GM18519 (cell line): ENCODE data around the gene PNLIPRP3.
"Not testable (repeated sequence)": the region's sequence is repeated elsewhere in the genome, so short reads cannot be mapped to it uniquely, and the experiment has no call there.

Experiments used
- ATAC-seq: cut with Tn5 transposase; IDR thresholded peaks from one replicate; pipeline ENCODE4 v1.9.1; 2021; ENCODE audit warnings: mild to moderate bottlenecking, moderate library complexity; ENCODE audit not compliant: unreplicated experiment, low FRiP score

Gene PNLIPRP3

DNA sequence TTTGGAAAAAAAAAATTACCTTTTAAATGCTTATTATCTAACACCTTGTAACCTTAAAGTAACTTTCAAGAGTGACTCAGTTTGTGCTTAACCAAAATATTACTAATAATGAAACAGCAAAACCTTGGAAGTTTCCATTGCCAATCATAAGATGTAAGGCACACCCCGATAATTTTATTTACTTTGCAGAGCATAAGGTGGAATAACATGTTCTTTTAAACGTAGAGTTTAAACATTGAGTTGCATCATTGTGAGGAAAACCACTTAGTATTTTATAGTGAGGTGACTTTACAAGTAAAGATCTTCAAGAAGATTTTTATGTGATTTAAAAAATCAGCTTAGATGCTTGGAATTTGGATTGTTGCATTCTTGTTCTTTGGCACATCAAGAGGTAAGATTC is at the start of gene PNLIPRP3:
Gene PNLIPRP3 (plus strand): TSS at position 177 of the 400 bp plus-strand sequence. CDS start 166 bp downstream, at position 343.
- ATAC-seq: no peak

DNA sequence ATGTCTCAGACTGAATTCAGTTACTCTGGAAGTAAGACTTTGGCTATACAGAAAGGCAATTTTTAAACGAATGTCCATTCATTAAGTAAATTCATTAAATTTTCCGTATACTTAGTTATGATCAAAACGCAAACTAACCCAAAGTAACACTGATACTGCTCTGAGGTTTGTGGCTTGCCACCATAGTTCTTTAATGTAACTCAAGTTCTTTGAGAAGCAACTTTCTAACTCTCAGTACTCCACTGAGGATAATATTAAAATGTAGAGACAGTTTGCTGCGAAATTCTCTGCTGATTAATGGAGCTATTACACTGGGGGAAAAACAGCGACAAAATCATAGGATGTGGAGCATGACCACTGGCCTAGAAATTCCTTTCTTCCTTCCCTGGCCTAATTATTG is 45.4 kb upstream of the PNLIPRP3 start:
- no peak for ATAC-seq

DNA sequence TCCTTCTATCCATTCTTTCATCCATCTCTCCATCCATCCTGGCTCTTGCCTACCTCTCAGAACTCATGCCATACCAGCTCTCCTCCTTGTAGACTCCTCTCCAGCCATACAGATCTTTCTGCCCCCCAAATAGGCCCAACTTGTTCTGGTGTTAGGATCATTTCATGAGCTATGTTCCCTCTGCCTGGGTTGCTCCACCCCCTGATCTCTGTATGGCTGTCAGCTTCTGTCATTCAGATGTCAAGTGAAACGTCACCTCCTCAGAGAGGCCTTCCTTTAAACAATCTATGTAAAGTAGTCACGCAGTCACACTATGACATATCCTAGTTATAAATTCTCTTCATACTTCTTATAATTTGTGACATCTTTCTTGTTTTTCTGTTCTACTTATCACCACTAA is 42.3 kb upstream of the PNLIPRP3 start:
- no peak for ATAC-seq

GRCh38 chr10:116385994-116386809 is 41.4 kb upstream of the PNLIPRP3 start:
- peak; percentile 48 for ATAC-seq

DNA sequence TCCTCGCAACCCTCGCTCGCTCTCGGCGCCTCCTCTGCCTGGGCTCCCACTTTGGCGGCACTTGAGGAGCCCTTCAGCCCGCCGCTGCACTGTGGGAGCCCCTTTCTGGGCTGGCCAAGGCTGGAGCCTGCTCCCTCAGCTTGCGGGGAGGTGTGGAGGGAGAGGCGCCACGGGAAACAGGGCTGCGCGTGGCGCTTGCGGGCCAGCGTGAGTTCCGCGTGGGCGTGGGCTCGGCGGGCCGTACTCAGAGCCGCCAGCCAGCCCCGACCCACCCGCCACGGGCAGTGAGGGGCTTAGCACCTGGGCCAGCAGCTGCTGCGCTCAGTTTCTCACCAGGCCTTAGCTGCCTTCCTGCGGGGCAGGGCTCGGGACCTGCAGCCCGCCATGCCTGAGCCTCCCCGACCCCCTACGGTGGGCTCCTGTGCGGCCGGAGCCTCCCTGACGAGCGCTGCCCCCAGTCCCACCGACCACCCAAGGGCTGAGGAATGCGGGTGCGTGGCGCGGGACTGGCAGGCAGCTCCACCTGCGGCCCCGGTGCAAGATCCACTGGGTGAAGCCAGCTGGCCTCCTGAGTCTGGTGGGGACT is 34.3 kb upstream of the PNLIPRP3 start:
- ATAC-seq: not testable (repeated sequence)

DNA sequence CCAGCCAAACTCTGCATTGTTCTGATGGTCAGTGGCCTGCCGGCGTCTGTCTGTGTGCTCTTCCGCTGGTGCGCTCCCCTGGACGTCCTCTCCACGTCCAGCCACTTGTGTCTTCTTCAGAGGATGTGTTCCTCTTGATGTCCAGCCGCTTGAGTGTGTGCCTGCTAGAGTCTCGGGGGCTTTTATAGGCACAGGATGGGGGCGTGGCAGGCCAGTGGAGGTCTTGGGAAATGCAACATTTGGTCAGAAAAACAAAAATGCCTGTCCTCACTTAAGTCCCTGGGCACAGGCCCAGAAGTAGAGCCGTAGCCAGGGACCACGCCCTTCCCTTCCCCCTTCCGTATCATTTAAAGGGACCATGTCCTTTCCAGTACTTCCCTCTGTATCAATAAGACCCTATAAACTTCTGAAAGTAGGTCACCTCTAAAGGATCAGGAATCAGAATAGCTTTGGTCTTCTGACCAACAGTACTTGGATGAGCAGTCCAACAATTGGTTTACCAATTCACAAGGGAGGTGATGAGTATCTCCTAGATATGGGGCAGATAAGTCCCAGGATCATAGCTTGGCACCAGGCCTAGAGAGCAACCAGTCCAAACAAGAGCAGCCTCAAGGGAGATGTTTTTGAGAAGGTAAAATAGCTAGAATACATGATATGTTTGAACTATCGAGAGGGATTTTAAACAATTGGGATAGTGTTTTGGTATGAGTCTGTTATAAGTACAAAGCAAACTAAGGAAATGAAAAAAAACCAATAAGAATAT is 32.2 kb upstream of the PNLIPRP3 start:
- ATAC-seq: no peak

GRCh38 chr10:116398224-116398623 is 29.4 kb upstream of the PNLIPRP3 start:
- no peak for ATAC-seq

GRCh38 chr10:116402858-116403257 is 24.8 kb upstream of the PNLIPRP3 start:
- no peak for ATAC-seq

GRCh38 chr10:116403740-116404250 is 23.9 kb upstream of the PNLIPRP3 start:
- ATAC-seq: no peak

GRCh38 chr10:116408719-116409118 is 18.9 kb upstream of the PNLIPRP3 start:
- ATAC-seq: peak; percentile 94

GRCh38 chr10:116410351-116410750 is 17.3 kb upstream of the PNLIPRP3 start:
- no peak for ATAC-seq

GRCh38 chr10:116417821-116418220 is 9.8 kb upstream of the PNLIPRP3 start:
- ATAC-seq: no peak

- ATAC-seq: no peak
These were observed 9.3 kb upstream of the PNLIPRP3 start for GRCh38 chr10:116418389-116418788.

DNA sequence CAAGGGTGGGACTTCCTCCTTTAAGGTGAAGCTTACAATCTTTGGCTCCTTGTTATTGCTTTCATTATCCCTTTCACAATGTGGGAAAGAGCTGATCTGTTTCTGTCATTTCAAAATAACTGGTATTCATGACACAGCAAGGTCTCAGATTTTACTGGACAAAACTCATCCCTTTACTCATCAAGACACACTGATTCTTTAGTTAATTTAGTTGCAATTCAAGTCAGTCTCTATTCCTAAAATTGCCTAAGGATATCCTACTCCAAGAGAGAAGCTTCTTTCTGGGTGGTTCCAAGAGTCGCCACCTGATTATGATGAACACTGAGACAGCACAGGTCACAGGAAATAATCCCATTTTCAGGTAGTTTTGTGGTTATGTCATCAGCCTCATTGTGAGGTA is 5.8 kb upstream of the PNLIPRP3 start:
- no peak for ATAC-seq

- no peak for ATAC-seq
These were observed 1.8 kb downstream of the PNLIPRP3 start for GRCh38 chr10:116429288-116429977.

- no peak for ATAC-seq
These were observed 2.6 kb downstream of the PNLIPRP3 start for GRCh38 chr10:116430288-116430687.

- ATAC-seq: no peak
These were observed 4.0 kb downstream of the PNLIPRP3 start for GRCh38 chr10:116431598-116431997.

DNA sequence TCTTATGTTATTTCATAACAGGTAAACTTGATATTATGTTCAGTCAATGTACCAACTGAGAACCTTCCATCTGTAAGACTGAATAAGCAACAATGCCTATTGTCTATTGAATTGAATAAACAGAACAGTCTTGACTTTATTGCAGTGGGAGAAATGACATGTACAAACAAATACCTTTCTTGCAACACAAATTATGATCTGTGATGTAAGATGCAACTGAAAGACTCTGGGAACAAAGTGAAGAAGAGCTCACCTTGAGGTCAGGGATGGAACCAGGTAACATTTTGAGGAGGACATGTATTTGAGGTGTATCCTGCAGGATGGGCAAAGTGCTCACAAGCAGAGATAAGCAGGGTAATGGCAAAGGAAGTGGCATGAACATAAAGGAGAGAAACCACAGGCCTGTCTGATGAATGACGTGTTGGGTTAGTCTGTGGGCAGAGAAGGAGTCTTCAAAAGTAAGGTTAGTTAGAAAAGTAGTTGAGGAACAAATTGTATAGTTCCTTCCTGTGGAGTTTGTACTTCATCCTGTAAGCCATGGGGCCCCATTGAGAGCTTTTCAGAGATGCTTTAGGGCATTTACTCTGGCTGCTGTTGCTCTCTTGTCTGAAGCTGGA is 9.5 kb downstream of the PNLIPRP3 start:
- ATAC-seq: no peak

GRCh38 chr10:116440330-116441030 is 12.8 kb downstream of the PNLIPRP3 start:
- no peak for ATAC-seq
